Hematopoietic multipotent progenitor cell treated with erythropoietin and hydrocortisone succinate and interleukin-3 and kit ligand, for 6 days (in vitro differentiated cells): ENCODE measurements around the gene GLTP.

Experiments
- DNase-seq: peaks from one replicate; pipeline ENCODE4 v3.0.0-alpha.2; 2015

Gene GLTP

DNA sequence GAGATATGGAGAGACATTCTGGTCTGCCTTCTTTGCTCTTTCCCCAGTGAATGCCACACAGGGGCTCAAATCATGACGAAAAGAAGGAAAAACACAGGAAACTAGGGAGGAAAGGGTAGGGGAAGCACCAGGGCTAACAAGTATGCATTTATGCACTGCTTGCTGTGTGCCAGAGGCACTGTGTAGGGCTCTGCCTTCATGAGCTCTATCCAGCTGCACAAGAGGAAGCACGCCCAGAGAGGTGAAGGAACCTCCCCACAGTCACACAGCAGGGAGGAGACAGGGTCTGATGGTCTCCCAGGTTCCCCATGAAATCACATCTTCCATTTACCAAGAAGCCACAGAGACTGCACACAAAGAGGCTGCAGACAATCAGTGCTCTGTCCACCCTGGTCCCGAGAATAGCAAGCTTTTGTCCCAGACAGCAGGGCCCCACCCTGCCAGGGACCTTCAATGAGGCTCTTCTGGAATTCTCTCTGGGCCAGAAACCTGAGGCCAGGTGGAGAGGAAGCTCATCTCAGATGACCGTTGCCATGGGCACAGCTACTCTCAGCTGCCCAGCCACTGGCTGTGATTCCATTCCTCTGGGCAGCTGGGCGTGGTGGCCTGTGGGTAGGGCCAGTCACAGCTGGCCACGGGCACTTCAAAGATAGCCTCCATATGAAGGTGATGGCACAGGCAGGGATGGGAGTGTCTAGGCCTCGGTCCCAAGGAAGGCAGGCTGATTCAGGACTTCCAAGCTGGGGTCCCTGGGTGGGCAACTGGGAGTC is 39.9 kb downstream of the GLTP start:
- DNase-seq = no peak

GRCh38 chr12:109839444-109839843 is 40.9 kb downstream of the GLTP start:
- DNase-seq = no peak

DNA sequence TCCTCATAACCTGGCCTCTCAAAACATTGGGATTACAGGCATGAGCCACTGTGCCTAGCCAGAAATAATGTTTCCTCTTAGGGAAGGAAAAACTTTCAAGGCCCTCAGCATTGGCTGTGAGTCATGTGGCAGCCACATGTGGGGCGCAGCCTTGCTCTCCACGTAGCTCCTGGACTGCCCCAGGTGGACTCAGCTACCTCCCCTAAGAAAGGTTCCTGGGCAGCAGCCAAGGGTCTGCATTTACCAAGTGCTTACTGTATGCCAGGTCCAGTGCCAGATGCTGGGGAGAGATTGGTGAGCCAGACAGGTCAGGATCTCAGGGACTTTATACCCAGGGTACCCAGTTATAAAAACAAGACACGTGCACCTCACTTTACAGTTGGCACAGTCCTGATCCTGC is 43.4 kb downstream of the GLTP start:
- DNase-seq = no peak

- DNase-seq = no peak
These were observed 44.5 kb downstream of the GLTP start for GRCh38 chr12:109835827-109836226.

- no peak for DNase-seq
These were observed 46.8 kb downstream of the GLTP start, which contains the start of gene TRPV4 for GRCh38 chr12:109833307-109834189. Gene TRPV4 (minus strand): TSS chr12:109833398. CDS start chr12:109814796, 18,602 bp downstream.

DNA sequence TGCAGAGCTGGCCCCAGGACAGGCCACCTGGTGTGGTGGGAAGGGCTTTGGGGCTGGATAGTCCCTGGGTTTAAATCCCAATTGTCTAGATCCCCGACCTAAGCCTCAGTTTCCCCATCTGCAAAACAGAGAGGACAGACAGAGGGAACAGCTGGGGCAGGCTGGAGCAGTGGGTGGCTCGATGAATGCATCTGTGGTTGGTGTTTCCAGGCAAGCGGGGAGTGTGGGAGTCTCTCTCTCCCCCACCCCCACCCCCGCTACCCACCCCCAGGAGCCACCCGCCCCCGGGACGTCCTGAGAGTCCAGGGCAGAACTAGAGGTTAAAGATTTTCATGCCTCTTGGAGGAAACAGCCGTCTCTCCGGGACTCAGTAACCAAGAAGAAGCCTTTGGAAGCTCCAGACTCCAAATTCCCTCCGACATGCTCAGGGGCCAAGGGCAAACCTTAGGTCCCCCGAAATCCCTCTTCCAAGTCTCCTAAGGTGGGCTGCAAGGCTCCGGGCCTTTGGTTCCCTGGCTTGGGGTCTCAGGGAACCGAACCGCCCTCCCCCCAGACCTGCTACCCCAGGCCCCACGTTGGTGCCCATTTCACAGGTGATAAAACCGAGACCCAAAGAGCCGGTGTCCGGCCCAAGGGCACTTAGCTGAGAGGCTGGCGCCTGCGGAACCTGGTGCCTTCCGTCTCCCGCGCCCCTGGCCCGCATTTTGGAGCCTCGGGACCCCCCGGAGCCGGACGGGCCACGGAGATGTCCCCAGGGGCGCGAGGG is 47.6 kb downstream of the GLTP start:
- DNase-seq = no peak

- DNase-seq = no peak
These were observed 48.4 kb downstream of the GLTP start for GRCh38 chr12:109831929-109832328.

DNA sequence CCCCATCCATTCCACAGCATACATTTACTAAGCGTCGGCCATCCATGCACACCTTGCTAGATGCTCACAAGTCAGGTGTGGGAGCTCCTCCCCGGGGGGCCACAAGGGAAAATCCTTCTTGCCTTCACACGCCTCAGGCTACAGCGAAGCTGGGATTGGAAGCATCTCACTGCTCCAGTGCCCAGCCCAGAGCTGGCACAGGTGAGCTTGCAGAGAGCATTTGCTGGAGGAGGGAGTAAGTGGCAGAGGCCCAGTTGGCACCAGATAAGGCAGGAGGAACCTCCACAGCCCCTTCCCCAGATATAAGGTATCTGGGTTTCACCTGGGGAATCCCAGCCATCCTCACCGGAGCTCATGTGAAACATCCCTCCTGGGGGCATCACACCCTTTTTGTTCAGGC is 49.0 kb downstream of the GLTP start:
- DNase-seq = no peak

DNA sequence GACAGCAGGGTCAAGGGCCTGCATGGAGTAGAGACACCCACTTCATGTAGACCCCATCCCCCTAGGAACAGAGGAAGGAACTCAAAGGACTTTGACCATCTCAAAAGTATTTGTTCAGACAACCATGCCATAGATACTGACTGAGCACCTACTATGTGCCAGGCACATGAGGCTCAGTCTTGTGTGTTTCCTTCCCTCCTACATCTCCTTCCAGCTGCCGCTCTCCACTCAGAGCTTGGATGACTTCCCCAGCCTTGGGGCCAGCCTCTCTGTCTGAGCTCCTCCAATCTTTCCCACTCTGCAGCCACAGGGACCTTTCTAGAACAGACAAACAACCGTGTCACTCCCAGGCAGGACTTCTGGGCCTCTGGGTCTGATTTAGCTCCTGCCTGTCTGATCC is 49.6 kb downstream of the GLTP start:
- DNase-seq = no peak

- no peak for DNase-seq
These were observed 50.1 kb downstream of the GLTP start for GRCh38 chr12:109830267-109830666.

DNA sequence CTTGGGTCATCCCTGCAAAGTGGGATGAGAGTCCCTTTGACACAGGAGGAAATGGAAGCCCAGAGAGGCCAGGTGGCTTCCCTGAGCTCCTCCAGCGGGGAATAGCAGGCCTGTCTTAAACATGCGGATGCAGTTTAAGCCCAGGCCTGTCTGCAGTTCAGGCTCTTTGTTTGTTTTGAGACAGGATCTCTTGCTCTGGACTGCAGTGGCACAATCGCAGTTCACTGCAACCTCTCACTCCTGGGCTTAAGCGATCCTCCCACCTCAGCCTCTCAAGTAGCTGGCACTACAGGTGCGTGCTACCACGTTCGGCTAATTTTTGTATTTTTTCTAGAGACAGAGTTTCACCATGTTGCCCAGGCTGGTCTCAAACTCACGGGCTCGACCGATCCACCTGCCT is 50.7 kb downstream of the GLTP start:
- no peak for DNase-seq

GRCh38 chr12:109828754-109829511 is 51.4 kb downstream of the GLTP start:
- DNase-seq = no peak

DNA sequence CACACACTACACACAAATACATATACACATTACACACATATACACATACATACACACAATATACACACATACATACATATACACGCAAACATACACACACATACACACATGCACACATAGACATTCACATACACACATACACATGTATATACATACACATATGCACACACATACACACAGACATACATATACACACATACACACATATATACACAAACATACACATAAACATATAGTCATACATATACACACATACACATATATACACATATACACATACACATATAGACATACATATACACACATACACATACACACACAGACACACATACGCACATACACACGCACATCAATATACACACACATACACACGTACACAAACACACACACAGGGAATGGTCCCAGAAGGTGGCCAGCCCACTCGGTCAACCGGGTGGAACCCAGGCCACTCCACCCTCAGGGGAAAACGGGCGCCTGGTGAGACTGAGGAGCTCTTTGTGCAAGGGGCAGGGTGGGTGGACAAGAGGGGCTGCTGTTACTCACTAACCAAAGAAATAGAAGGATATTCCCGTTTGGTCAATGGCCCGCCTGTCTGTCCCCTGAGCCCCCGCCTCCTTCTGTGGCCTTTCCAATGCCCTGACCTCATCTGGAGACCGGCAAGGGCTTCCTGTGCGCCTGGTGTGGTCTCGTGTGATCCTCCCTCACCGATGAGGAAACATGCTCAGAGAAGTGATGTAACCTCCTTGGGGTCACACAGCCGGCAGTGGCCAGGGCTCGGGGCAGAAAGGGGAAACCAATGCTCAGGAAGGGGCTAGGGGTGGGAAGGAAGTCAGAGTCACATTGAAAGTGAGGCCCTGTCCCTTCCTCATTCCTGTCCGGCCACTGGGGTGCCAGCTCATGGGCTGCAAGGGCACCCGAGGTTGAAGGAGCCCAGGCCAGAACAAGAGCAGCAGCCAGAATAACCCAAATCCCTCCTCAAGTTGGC is 52.5 kb downstream of the GLTP start:
- DNase-seq = peak; percentile 25

DNA sequence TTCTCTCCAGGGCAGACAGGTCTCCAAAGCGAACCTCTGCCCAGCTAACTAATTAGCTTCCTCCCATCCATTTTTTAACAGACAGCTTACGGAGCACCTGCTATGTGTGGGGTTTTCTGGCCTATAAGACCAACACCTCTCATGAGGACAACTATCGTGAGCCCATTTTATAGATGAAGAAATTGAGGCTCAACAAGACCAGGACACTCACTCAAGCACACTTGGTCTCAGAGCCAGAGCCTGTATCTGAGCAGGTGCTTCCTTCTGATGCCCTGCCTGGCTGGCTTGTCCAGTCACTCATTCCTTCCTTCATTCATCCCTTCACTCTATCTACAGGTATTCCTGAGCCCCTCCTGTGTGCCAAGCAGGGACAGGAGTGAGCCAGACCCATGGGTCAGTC is 53.3 kb downstream of the GLTP start:
- DNase-seq = no peak

GRCh38 chr12:109824731-109825130 is 55.6 kb downstream of the GLTP start:
- DNase-seq = no peak

- no peak for DNase-seq
These were observed 57.4 kb downstream of the GLTP start for GRCh38 chr12:109822951-109823411.

- DNase-seq = no peak
These were observed 57.9 kb downstream of the GLTP start for GRCh38 chr12:109822416-109822815.

- no peak for DNase-seq
These were observed 58.4 kb downstream of the GLTP start for GRCh38 chr12:109821968-109822367.

GRCh38 chr12:109820816-109821381 is 59.4 kb downstream of the GLTP start:
- DNase-seq = no peak

DNA sequence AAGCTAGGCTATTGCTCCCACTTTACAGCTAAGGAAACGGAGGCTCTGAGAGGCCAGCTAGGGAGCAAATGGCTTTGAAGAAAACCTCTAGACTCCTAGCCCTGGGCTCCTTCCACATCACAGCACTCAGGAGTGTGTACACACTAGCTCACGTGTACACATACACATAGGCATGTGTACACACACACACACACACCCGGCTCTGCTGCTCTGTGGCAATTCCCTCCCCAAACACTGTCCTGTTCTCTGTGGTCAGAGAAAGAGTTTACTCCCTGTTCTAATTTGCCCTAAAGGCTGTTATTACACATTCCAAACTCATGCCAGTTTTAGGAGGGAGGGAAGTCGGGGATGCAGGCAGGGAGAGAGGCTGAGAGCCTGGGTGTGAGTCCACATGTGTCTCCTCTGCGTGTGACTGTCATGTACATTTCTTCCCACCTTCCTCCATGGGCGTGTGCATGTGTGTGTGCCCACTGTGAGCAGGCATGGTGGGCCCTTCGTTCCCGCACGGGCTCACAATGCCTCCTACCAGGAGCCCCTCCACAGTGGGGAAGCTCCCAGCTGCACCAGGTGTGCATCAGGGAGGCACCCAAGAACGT is 61.3 kb downstream of the GLTP start:
- no peak for DNase-seq
